ENCODE results near the gene INHBE. TPM values are rescaled to one million over a fixed set of nuclear protein-coding genes. Genes with fewer than 3 reads are reported as not detected.

Gene INHBE
- total RNA-seq, 2 donors from 2014 or later: not detected

- no peak for ATAC-seq
- Histone ChIP-seq H3K4me3 (no peak overlapping the region), H3K4me1 (peaks cover 15% of the 10 kb centered on the region), H3K9me3 (no peaks in the 10 kb centered on the region), H3K27ac (no peak overlapping the region), H3K27me3 (peaks cover 0 to 17% of the 10 kb centered on the region in 2 donors), H3K36me3 (replicated peaks in 1 of 2; ENCODE audit: insufficient read depth in 1 of 2, low read depth in 2 of 2) (no peaks in the 10 kb centered on the region)
- no peak for DNase-seq
- no peak for TF ChIP-seq POLR2A (IDR thresholded peaks at IDR 0.05)
- TF ChIP-seq CTCF (IDR thresholded peaks at IDR 0.05): no peak
- 80 to 84% methylated on average over 3 of the region's 3 CpGs for WGBS, 2 donors
- intact Hi-C loops (cut with DNase I): no loop called here
Measured at GRCh38 chr12:57472391-57472790, 17.3 kb downstream of the INHBE start.

GRCh38 chr12:57473392-57473791 is 18.3 kb downstream of the INHBE start:
- no peak overlapping the region for H3K27ac ChIP-seq
- peaks cover 15% of the 10 kb centered on the region for H3K4me1 ChIP-seq
- DNase-seq: peak in 2 of 4 donors; percentile 37 to 43
- ATAC-seq: peak; percentile 73
- H3K27me3 ChIP-seq: peaks cover 0 to 17% of the 10 kb centered on the region in 2 donors
- H3K4me3 ChIP-seq: no peak overlapping the region
- WGBS, 2 donors: 37 to 41% methylated on average over 3 of the region's 3 CpGs
- no peaks in the 10 kb centered on the region for H3K36me3 ChIP-seq (replicated peaks in 1 of 2; ENCODE audit: insufficient read depth in 1 of 2, low read depth in 2 of 2)
- intact Hi-C loops (cut with DNase I): no loop called here
- no peaks in the 10 kb centered on the region for H3K9me3 ChIP-seq
- TF ChIP-seq POLR2A (IDR thresholded peaks at IDR 0.05): no peak

GRCh38 chr12:57473886-57474285 is 18.8 kb downstream of the INHBE start:
- H3K27ac ChIP-seq: no peak overlapping the region
- H3K27me3 ChIP-seq: peaks cover 0 to 17% of the 10 kb centered on the region in 2 donors
- H3K4me1 ChIP-seq: peaks cover 15% of the 10 kb centered on the region
- ATAC-seq (no peak), DNase-seq (no peak)
- TF ChIP-seq POLR2A (IDR thresholded peaks at IDR 0.05): no peak
- no peak for TF ChIP-seq CTCF (IDR thresholded peaks at IDR 0.05)
- intact Hi-C loops (cut with DNase I): no loop called here
- H3K36me3 ChIP-seq (replicated peaks in 1 of 2; ENCODE audit: insufficient read depth in 1 of 2, low read depth in 2 of 2): no peaks in the 10 kb centered on the region
- no peak overlapping the region for H3K4me3 ChIP-seq
- H3K9me3 ChIP-seq: no peaks in the 10 kb centered on the region
- 80 to 92% methylated on average over 5 of the region's 5 CpGs for WGBS, 2 donors

- no peak for ATAC-seq
- no peak overlapping the region for H3K4me3 ChIP-seq
- H3K9me3 ChIP-seq: no peaks in the 10 kb centered on the region
- H3K27me3 ChIP-seq: peaks cover 0 to 17% of the 10 kb centered on the region in 2 donors
- intact Hi-C loops (cut with DNase I): no loop called here
- peaks cover 15% of the 10 kb centered on the region for H3K4me1 ChIP-seq
- WGBS, 2 donors: 69 to 80% methylated on average over 8 of the region's 8 CpGs
- DNase-seq: no peak
- TF ChIP-seq CTCF (IDR thresholded peaks at IDR 0.05) (no peak), POLR2A (IDR thresholded peaks at IDR 0.05) (no peak)
- no peak overlapping the region for H3K27ac ChIP-seq
- H3K36me3 ChIP-seq (replicated peaks in 1 of 2; ENCODE audit: insufficient read depth in 1 of 2, low read depth in 2 of 2): no peaks in the 10 kb centered on the region
Measured at GRCh38 chr12:57474430-57474829, 19.3 kb downstream of the INHBE start.

- H3K27ac ChIP-seq: no peak overlapping the region
- peaks cover 0 to 17% of the 10 kb centered on the region in 2 donors for H3K27me3 ChIP-seq
- no peak overlapping the region for H3K4me3 ChIP-seq
- no peaks in the 10 kb centered on the region for H3K36me3 ChIP-seq (replicated peaks in 1 of 2; ENCODE audit: insufficient read depth in 1 of 2, low read depth in 2 of 2)
- ATAC-seq (no peak), DNase-seq (no peak)
- TF ChIP-seq CTCF (IDR thresholded peaks at IDR 0.05): no peak
- TF ChIP-seq POLR2A (IDR thresholded peaks at IDR 0.05): no peak
- H3K4me1 ChIP-seq: peaks cover 15% of the 10 kb centered on the region
- H3K9me3 ChIP-seq: no peaks in the 10 kb centered on the region
- 64 to 79% methylated on average over 4 to 7 of the region's 7 CpGs for WGBS, 2 donors
- intact Hi-C loops (cut with DNase I): no loop called here
Measured at GRCh38 chr12:57474862-57475261, 19.8 kb downstream of the INHBE start.

Data from body of pancreas (tissue), 4 donors.